Measurements from ENCODE around the gene FAM20C.

GRCh38 chr7:217781-218180 lies 25.4 kb downstream of the FAM20C start:
- no peak for TF ChIP-seq CTCF (conservative IDR thresholded peaks at IDR 0.05; ENCODE audit: low read depth, low read length)
- no peak for TF ChIP-seq EZH2phosphoT487 (IDR thresholded peaks at IDR 0.05; ENCODE audit: borderline replicate concordance, low read length)

Data from PC-3 (cell line).